GM18909 (cell line): ENCODE measurements around the gene GNRHR.
A peak's percentile ranks its signal among the peaks of the same experiment; 100 is the strongest.

Experiments
- ATAC-seq: cut with Tn5 transposase; IDR thresholded peaks from one replicate; pipeline ENCODE4 v1.9.1; 2021; ENCODE audit warnings: mild to moderate bottlenecking; ENCODE audit not compliant: unreplicated experiment, poor library complexity

Gene GNRHR

GRCh38 chr4:67701517-67701850 is 52.7 kb downstream of the GNRHR start:
- no peak for ATAC-seq

- peak; percentile 98 for ATAC-seq
These were observed 53.3 kb downstream of the GNRHR start, which contains the start of gene UBA6 for GRCh38 chr4:67700738-67701516. Gene UBA6, minus strand, starts transcription at chr4:67701155. Its CDS starts 36 bp downstream, at chr4:67701119.

- peak; percentile 15 for ATAC-seq
These were observed 54.0 kb downstream of the GNRHR start for GRCh38 chr4:67700116-67700737.

- no peak for ATAC-seq
These were observed 54.6 kb downstream of the GNRHR start for GRCh38 chr4:67699603-67700002.

- ATAC-seq = no peak
These were observed 56.1 kb downstream of the GNRHR start for GRCh38 chr4:67697860-67698687.

- ATAC-seq = no peak
These were observed 58.1 kb downstream of the GNRHR start for GRCh38 chr4:67696061-67696460.

- ATAC-seq = no peak
These were observed 59.5 kb downstream of the GNRHR start for GRCh38 chr4:67694662-67695061.

- ATAC-seq = no peak
These were observed 62.9 kb downstream of the GNRHR start for GRCh38 chr4:67691328-67691727.
